Astrocyte of the spinal cord (primary cell): ENCODE data around the gene MAD2L2.

Source experiments
- DNase-seq: peaks from one replicate; pipeline ENCODE4 v3.0.0; 2011; ENCODE audit warnings: low read depth, low spot score
- H3K4me3 ChIP-seq: 2 replicates; pipeline ENCODE4 v1.5.1; 2011; ENCODE audit warnings: low read depth, mild to moderate bottlenecking, low read length, moderate library complexity
- in situ Hi-C: cut with HindIII; loops from 2 replicates; pipeline ENCODE4 v1.10.0; 2017; ENCODE audit warnings: low sequenced_read_pairs
- TF ChIP-seq, protein P1 (sequence below): IDR thresholded peaks from 2 replicates; pipeline ENCODE4 v1.5.1; 2012; ENCODE audit warnings: low read depth, mild to moderate bottlenecking, low read length, inconsistent platforms

The MAD2L2 gene

DNA sequence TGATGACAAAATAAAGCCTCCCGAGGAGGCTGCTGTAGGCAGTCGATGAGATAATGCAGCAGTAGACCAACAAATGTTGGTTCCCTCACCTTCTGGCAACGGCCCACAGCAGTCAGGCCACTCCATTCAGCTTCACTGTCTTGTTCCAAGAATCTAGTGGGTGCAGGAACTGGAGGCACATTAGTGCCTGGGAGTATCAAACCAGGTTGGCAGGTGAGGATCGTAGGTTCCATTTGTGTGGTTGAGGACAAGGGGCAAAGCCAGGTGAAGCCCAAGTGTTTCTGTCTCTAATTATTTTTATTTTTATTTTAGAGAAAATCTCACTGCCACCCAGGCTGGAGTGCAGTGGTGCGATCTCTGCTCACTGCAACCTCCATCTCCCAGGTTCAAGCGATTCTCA lies 40.0 kb downstream of the MAD2L2 start:
- in situ Hi-C loops: no loop called here
- TF ChIP-seq, protein P1, sequence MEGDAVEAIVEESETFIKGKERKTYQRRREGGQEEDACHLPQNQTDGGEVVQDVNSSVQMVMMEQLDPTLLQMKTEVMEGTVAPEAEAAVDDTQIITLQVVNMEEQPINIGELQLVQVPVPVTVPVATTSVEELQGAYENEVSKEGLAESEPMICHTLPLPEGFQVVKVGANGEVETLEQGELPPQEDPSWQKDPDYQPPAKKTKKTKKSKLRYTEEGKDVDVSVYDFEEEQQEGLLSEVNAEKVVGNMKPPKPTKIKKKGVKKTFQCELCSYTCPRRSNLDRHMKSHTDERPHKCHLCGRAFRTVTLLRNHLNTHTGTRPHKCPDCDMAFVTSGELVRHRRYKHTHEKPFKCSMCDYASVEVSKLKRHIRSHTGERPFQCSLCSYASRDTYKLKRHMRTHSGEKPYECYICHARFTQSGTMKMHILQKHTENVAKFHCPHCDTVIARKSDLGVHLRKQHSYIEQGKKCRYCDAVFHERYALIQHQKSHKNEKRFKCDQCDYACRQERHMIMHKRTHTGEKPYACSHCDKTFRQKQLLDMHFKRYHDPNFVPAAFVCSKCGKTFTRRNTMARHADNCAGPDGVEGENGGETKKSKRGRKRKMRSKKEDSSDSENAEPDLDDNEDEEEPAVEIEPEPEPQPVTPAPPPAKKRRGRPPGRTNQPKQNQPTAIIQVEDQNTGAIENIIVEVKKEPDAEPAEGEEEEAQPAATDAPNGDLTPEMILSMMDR: no peak
- no peak overlapping the region for H3K4me3 ChIP-seq
- no peak for DNase-seq

- DNase-seq: no peak
- in situ Hi-C loops: no loop called here
- H3K4me3 ChIP-seq: no peak overlapping the region
- TF ChIP-seq, protein P1: no peak
Observed at GRCh38 chr1:11640101-11640500, 40.8 kb downstream of the MAD2L2 start.

- TF ChIP-seq, protein P1: no peak
- no peak for DNase-seq
- in situ Hi-C loops: no loop called here
- no peak overlapping the region for H3K4me3 ChIP-seq
Observed at GRCh38 chr1:11639372-11639771, 41.6 kb downstream of the MAD2L2 start.

DNA sequence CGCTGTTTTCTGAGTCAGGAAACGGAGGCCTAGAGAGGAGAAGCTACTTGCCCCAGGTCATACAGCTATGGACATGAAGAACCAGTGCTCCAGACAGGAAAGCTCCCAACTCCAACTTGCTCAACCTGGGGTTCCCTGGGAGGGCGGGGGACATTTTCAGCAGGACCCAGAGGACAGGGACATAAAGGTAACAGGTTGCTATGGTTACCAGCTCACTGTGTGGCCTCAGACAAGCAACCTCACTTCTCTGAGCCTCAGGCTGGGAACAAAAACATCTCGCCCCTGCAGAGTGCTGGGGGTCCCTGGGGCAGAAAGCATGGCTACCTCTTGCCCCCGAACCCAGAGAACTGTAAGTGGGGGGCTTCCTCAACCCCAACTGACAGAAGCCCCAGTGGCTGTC lies 42.8 kb downstream of the MAD2L2 start:
- no peak for DNase-seq
- in situ Hi-C loops: no loop called here
- TF ChIP-seq, protein P1: no peak
- no peak overlapping the region for H3K4me3 ChIP-seq

- no peak overlapping the region for H3K4me3 ChIP-seq
- TF ChIP-seq, protein P1: no peak
- no peak for DNase-seq
- in situ Hi-C loops: no loop called here
Observed at GRCh38 chr1:11634365-11635192, 46.4 kb downstream of the MAD2L2 start.

GRCh38 chr1:11629184-11630016 lies 51.5 kb downstream of the MAD2L2 start:
- TF ChIP-seq, protein P1: no peak
- no peak overlapping the region for H3K4me3 ChIP-seq
- DNase-seq: no peak
- in situ Hi-C loops: no loop called here
